ENCODE data around the gene VIP. TPM values are rescaled to one million over a fixed set of nuclear protein-coding genes. Genes with fewer than 3 reads are reported as not detected.

VIP gene
- total RNA-seq, 1 donor from 2014 or later, result 0.42 TPM

DNA sequence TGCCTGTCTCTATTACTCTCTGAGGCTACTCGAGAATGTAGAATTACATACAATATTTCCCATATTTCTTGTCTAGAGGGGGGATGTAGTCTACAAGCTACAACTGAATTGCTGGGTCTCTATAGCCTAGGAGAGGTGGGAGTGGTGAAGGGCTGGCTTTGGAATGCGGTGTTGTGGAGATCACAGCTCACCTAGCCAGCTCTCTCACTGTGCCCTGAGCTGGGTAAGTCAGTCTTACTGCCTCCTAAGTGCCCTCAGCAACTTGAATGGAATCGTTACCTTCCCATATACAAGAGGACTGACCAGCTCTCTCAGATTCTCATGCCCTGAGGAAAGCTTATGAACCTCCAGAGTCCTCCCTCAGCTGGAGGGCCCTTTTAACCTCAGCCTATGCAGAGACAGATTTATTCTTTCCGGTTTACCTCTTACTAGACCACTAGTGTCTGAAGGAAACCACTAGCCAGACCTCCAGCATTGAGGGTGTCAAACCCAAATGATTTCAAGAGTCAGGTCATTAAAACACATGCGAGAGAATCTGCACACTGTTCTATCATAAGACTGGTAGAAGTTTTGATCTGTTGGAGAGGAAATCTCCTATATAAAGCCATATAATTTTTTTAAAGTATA is 20.6 kb downstream of the VIP start:
- intact Hi-C loops (cut with micrococcal nuclease), result no loop called here
- no peak for ATAC-seq
- no peak for DNase-seq

- no peak for ATAC-seq
- no peak for DNase-seq
- intact Hi-C loops (cut with micrococcal nuclease), result no loop called here
These were observed 24.8 kb downstream of the VIP start for GRCh38 chr6:152775428-152775827.

- ATAC-seq (no peak), DNase-seq (no peak)
- intact Hi-C loops (cut with micrococcal nuclease), result no loop called here
These were observed 26.2 kb downstream of the VIP start for GRCh38 chr6:152776833-152777232.

DNA sequence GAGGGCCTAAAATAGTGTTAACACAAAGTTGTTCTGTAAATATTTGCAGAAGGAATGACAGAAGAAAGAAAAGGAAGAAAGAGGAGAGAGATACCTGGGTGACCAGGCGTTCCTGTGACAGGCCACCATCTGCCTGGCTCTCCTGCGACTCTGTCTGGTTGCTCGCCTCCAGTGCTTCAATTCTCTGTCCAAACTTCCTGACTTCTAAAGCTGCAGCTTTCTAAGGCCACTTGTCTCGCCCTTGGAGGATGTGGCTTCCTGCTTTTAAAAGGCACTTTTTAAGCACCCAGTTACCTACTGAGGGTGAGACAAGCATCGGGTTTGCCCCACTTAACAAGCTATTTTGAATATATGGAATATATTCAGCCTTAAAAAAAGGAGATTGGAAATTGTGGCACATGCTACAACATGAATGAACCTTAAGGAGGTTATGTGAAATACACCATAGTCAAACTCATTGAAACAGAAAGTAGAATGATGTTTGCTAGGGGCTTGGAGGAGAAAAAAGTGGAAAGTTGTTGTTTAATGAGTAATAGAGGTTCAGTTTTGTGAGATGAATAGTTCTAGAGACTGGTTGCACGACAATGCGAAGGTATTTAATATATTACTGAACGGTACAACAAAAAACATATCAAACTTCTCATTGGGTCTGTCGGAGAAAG is 32.8 kb downstream of the VIP start:
- intact Hi-C loops (cut with micrococcal nuclease), result no loop called here
- ATAC-seq (no peak), DNase-seq (no peak)

DNA sequence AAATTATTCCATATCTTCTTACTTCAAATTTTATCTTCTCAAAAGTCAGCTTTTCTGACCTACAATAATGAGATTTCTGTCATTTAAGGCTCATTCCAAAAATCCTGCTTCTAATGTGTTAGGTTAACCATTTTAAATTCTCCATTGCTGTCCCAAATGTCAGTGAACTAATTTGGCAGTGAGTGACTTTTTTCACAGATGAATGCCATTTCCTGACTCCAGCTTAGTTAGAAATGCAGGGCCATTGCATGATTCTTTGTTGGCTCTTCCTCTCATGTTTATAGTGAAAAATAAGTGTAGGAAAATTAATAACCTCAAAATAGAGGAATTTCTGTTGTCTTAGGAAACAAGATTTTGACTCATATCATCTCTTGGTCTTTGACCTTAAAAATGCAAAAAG is 44.1 kb downstream of the VIP start:
- intact Hi-C loops (cut with micrococcal nuclease), result no loop called here
- ATAC-seq (no peak), DNase-seq (no peak)

GRCh38 chr6:152804150-152804549 is 53.6 kb downstream of the VIP start:
- intact Hi-C loops (cut with micrococcal nuclease), result no loop called here
- no peak for DNase-seq
- ATAC-seq, result no peak

Other genes with a start within 250 kb of the VIP start
- gene SYNE1, start 113.4 kb upstream of the VIP start, total RNA-seq, result 80.8 TPM
- gene MYCT1, start 52.9 kb upstream of the VIP start, total RNA-seq, result 15.3 TPM
- gene FBXO5, start 232.2 kb downstream of the VIP start, total RNA-seq, result 2.4 TPM

Data from left ventricle myocardium superior (tissue), 1 donor.